Measurements from ENCODE around the gene SIT1.

DNA sequence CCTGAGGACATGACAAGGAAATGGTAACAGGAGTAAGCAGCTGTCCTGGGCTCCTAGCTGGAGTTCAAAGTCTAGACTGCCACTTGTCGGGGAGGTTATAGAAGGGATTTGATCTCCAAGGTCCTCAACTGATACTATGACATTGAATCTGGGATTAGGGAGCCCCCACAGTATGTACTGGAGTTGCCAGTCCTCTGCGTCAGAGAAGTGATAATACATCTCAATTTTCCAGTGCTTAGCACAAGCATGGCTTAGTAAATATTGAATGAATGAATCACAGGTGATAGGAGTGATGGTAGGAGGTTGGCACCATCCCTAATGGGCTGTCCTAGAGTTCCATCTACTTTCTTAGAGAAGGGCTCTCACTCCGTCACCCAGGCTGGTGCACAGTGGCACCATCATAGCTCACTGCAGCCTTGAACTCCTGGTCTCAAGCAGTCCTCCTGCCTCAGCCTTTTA, 45.2 kb upstream of the SIT1 start:
- TF ChIP-seq, protein P1, sequence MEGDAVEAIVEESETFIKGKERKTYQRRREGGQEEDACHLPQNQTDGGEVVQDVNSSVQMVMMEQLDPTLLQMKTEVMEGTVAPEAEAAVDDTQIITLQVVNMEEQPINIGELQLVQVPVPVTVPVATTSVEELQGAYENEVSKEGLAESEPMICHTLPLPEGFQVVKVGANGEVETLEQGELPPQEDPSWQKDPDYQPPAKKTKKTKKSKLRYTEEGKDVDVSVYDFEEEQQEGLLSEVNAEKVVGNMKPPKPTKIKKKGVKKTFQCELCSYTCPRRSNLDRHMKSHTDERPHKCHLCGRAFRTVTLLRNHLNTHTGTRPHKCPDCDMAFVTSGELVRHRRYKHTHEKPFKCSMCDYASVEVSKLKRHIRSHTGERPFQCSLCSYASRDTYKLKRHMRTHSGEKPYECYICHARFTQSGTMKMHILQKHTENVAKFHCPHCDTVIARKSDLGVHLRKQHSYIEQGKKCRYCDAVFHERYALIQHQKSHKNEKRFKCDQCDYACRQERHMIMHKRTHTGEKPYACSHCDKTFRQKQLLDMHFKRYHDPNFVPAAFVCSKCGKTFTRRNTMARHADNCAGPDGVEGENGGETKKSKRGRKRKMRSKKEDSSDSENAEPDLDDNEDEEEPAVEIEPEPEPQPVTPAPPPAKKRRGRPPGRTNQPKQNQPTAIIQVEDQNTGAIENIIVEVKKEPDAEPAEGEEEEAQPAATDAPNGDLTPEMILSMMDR (IDR thresholded peaks at IDR 0.05), result no peak
- no peak for TF ChIP-seq POLR2A (IDR thresholded peaks at IDR 0.05)

All from esophagus squamous epithelium (tissue), 4 donors.